ENCODE results near the gene ELF2. TPM values are rescaled to one million over a fixed set of nuclear protein-coding genes. Genes with fewer than 3 reads are reported as not detected.

ELF2 gene
- total RNA-seq, 1 donor from 2014 or later = 25.1 TPM

GRCh38 chr4:139126898-139127297 lies 50.1 kb downstream of the ELF2 start:
- Histone ChIP-seq H3K27me3 (ENCODE audit: insufficient read depth, low read length) (no peaks in the 10 kb centered on the region), H3K4me2 (ENCODE audit: low read length) (no peak overlapping the region), H2AFZ (ENCODE audit: low read depth, low read length) (no peak overlapping the region), H3K27ac (ENCODE audit: low read depth, low read length) (no peak overlapping the region), H3K4me3 (ENCODE audit: insufficient read depth, low read depth, low read length) (no peak overlapping the region), H3K79me2 (ENCODE audit: insufficient read depth, low read length) (no peaks in the 10 kb centered on the region), H3K4me1 (ENCODE audit: insufficient read depth, low read length) (no peaks in the 10 kb centered on the region), H3K9ac (ENCODE audit: low read length) (no peak overlapping the region), H4K20me1 (ENCODE audit: insufficient read depth, low read length) (no peaks in the 10 kb centered on the region), H3K36me3 (ENCODE audit: insufficient read depth, low read length) (no peaks in the 10 kb centered on the region), H3K9me3 (ENCODE audit: insufficient read depth, low read depth, low read length) (no peaks in the 10 kb centered on the region)
- no peak overlapping the region for H3K27ac Mint-ChIP-seq (ENCODE audit: unreplicated experiment)
- TF ChIP-seq, protein P1, sequence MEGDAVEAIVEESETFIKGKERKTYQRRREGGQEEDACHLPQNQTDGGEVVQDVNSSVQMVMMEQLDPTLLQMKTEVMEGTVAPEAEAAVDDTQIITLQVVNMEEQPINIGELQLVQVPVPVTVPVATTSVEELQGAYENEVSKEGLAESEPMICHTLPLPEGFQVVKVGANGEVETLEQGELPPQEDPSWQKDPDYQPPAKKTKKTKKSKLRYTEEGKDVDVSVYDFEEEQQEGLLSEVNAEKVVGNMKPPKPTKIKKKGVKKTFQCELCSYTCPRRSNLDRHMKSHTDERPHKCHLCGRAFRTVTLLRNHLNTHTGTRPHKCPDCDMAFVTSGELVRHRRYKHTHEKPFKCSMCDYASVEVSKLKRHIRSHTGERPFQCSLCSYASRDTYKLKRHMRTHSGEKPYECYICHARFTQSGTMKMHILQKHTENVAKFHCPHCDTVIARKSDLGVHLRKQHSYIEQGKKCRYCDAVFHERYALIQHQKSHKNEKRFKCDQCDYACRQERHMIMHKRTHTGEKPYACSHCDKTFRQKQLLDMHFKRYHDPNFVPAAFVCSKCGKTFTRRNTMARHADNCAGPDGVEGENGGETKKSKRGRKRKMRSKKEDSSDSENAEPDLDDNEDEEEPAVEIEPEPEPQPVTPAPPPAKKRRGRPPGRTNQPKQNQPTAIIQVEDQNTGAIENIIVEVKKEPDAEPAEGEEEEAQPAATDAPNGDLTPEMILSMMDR (IDR thresholded peaks at IDR 0.05; ENCODE audit: insufficient read depth, low read depth, low read length) = no peak
- TF ChIP-seq EZH2 (IDR thresholded peaks at IDR 0.05; ENCODE audit: insufficient read depth, low read length) = no peak
- FAIRE-seq (no peak), DNase-seq (ENCODE audit: low read depth) (no peak)
- no peak overlapping the region for H3K4me3 Mint-ChIP-seq (ENCODE audit: unreplicated experiment)
- peaks cover 3% of the 10 kb centered on the region for H3K4me1 Mint-ChIP-seq (ENCODE audit: low read depth, unreplicated experiment)
- H3K36me3 Mint-ChIP-seq (ENCODE audit: low read depth, unreplicated experiment) = no peaks in the 10 kb centered on the region
- no peaks in the 10 kb centered on the region for H3K9me3 Mint-ChIP-seq (ENCODE audit: unreplicated experiment)
- H3K27me3 Mint-ChIP-seq (ENCODE audit: low read depth, unreplicated experiment) = no peaks in the 10 kb centered on the region

- TF ChIP-seq, protein P1 (IDR thresholded peaks at IDR 0.05; ENCODE audit: insufficient read depth, low read depth, low read length) = no peak
- TF ChIP-seq EZH2 (IDR thresholded peaks at IDR 0.05; ENCODE audit: insufficient read depth, low read length) = no peak
Observed at GRCh38 chr4:139123910-139124309, 53.1 kb downstream of the ELF2 start.

DNA sequence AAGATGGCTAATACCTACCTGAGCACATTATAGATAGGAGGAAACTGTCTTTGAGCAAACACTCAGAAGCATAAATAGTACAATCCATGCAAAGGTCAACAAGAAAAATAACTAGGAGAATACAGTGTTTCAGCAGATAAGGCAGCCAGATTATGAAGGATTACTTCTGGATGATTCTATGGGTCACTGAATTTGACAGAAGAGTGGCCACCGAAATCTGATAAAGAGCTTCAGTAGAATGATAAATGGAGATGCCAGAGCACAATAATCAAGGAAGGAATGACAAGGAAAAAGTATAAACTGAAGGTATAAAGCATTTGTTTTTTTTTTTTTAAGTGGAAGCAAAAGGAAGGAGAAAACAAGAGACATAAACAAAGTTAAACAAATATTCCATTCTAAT lies 58.7 kb downstream of the ELF2 start:
- no peaks in the 10 kb centered on the region for H3K36me3 Mint-ChIP-seq (ENCODE audit: low read depth, unreplicated experiment)
- Histone ChIP-seq H3K9me3 (ENCODE audit: insufficient read depth, low read depth, low read length) (no peaks in the 10 kb centered on the region), H3K4me3 (ENCODE audit: insufficient read depth, low read depth, low read length) (no peak overlapping the region), H3K27ac (ENCODE audit: low read depth, low read length) (no peak overlapping the region), H3K36me3 (ENCODE audit: insufficient read depth, low read length) (no peaks in the 10 kb centered on the region), H3K27me3 (ENCODE audit: insufficient read depth, low read length) (no peaks in the 10 kb centered on the region), H3K4me1 (ENCODE audit: insufficient read depth, low read length) (no peaks in the 10 kb centered on the region), H3K79me2 (ENCODE audit: insufficient read depth, low read length) (no peaks in the 10 kb centered on the region), H2AFZ (ENCODE audit: low read depth, low read length) (no peak overlapping the region), H3K4me2 (ENCODE audit: low read length) (no peak overlapping the region), H3K9ac (ENCODE audit: low read length) (no peak overlapping the region), H4K20me1 (ENCODE audit: insufficient read depth, low read length) (no peaks in the 10 kb centered on the region)
- no peaks in the 10 kb centered on the region for H3K9me3 Mint-ChIP-seq (ENCODE audit: unreplicated experiment)
- TF ChIP-seq, protein P1 (IDR thresholded peaks at IDR 0.05; ENCODE audit: insufficient read depth, low read depth, low read length) = no peak
- no peak for TF ChIP-seq EZH2 (IDR thresholded peaks at IDR 0.05; ENCODE audit: insufficient read depth, low read length)
- no peak overlapping the region for H3K27ac Mint-ChIP-seq (ENCODE audit: unreplicated experiment)
- DNase-seq (ENCODE audit: low read depth) (no peak), FAIRE-seq (no peak)
- H3K4me3 Mint-ChIP-seq (ENCODE audit: unreplicated experiment) = no peak overlapping the region
- no peaks in the 10 kb centered on the region for H3K27me3 Mint-ChIP-seq (ENCODE audit: low read depth, unreplicated experiment)
- no peaks in the 10 kb centered on the region for H3K4me1 Mint-ChIP-seq (ENCODE audit: low read depth, unreplicated experiment)

More at GRCh38 chr4:139123910-139124309, 53.1 kb downstream of the ELF2 start:
- Mint-ChIP-seq H3K27me3 (ENCODE audit: low read depth, unreplicated experiment) (no peaks in the 10 kb centered on the region), H3K36me3 (ENCODE audit: low read depth, unreplicated experiment) (no peaks in the 10 kb centered on the region), H3K4me3 (ENCODE audit: unreplicated experiment) (no peak overlapping the region), H3K9me3 (ENCODE audit: unreplicated experiment) (no peaks in the 10 kb centered on the region), H3K27ac (ENCODE audit: unreplicated experiment) (no peak overlapping the region), H3K4me1 (ENCODE audit: low read depth, unreplicated experiment) (no peaks in the 10 kb centered on the region)
- no peak overlapping the region for H3K9ac ChIP-seq (ENCODE audit: low read length)
- no peak for FAIRE-seq
- DNase-seq (ENCODE audit: low read depth) = no peak
- H3K27me3 ChIP-seq (ENCODE audit: insufficient read depth, low read length) = no peaks in the 10 kb centered on the region
- no peaks in the 10 kb centered on the region for H3K4me1 ChIP-seq (ENCODE audit: insufficient read depth, low read length)
- H2AFZ ChIP-seq (ENCODE audit: low read depth, low read length) = no peak overlapping the region
- no peaks in the 10 kb centered on the region for H3K9me3 ChIP-seq (ENCODE audit: insufficient read depth, low read depth, low read length)
- H4K20me1 ChIP-seq (ENCODE audit: insufficient read depth, low read length) = no peaks in the 10 kb centered on the region
- H3K4me3 ChIP-seq (ENCODE audit: insufficient read depth, low read depth, low read length) = no peak overlapping the region
- H3K36me3 ChIP-seq (ENCODE audit: insufficient read depth, low read length) = no peaks in the 10 kb centered on the region
- H3K27ac ChIP-seq (ENCODE audit: low read depth, low read length) = no peak overlapping the region
- H3K79me2 ChIP-seq (ENCODE audit: insufficient read depth, low read length) = no peaks in the 10 kb centered on the region
- H3K4me2 ChIP-seq (ENCODE audit: low read length) = no peak overlapping the region
